Activated CD8-positive, alpha-beta memory T cell treated with anti-CD3 and anti-CD28 coated beads for 4 hours (primary cell): ENCODE results near the gene NR3C1.

Experiments used
- DNase-seq, 2 donors: peaks; one replicate each; pipeline ENCODE4 v3.0.0-alpha.2; 2020; ENCODE audit warnings: low read depth in 2 of 2

NR3C1 gene

GRCh38 chr5:143311428-143311827 is 92.1 kb downstream of the NR3C1 start:
- no peak for DNase-seq

GRCh38 chr5:143309661-143310431 is 93.6 kb downstream of the NR3C1 start:
- no peak for DNase-seq

- DNase-seq, result no peak
Observed at GRCh38 chr5:143308731-143309130, 94.8 kb downstream of the NR3C1 start.

GRCh38 chr5:143306040-143306439 is 97.4 kb downstream of the NR3C1 start:
- no peak for DNase-seq

GRCh38 chr5:143304836-143305475 is 98.5 kb downstream of the NR3C1 start:
- no peak for DNase-seq

GRCh38 chr5:143302341-143303045 is 101.0 kb downstream of the NR3C1 start:
- no peak for DNase-seq

GRCh38 chr5:143297756-143298155 is 105.7 kb downstream of the NR3C1 start:
- no peak for DNase-seq

GRCh38 chr5:143290125-143290524 is 113.4 kb downstream of the NR3C1 start:
- DNase-seq, result no peak

GRCh38 chr5:143284521-143284920 is 119.0 kb downstream of the NR3C1 start:
- DNase-seq, result no peak

- no peak for DNase-seq
Observed at GRCh38 chr5:143284002-143284401, 119.5 kb downstream of the NR3C1 start.

GRCh38 chr5:143281226-143281625 is 122.3 kb downstream of the NR3C1 start:
- no peak for DNase-seq

- DNase-seq, result no peak
Observed at GRCh38 chr5:143279698-143280097, 123.8 kb downstream of the NR3C1 start.

GRCh38 chr5:143277536-143277935 is 126.0 kb downstream of the NR3C1 start:
- no peak for DNase-seq

- DNase-seq, result no peak
Observed at GRCh38 chr5:143275512-143276363, 127.7 kb downstream of the NR3C1 start.

- no peak for DNase-seq
Observed at GRCh38 chr5:143274952-143275351, 128.5 kb downstream of the NR3C1 start.

- DNase-seq, result no peak
Observed at GRCh38 chr5:143271431-143271830, 132.1 kb downstream of the NR3C1 start.

- DNase-seq, result no peak
Observed at GRCh38 chr5:143268388-143268787, 135.1 kb downstream of the NR3C1 start.

GRCh38 chr5:143267186-143267585 is 136.3 kb downstream of the NR3C1 start:
- DNase-seq, result no peak

GRCh38 chr5:143265995-143266394 is 137.5 kb downstream of the NR3C1 start:
- DNase-seq, result no peak

- DNase-seq, result no peak
Observed at GRCh38 chr5:143263272-143263810, 140.1 kb downstream of the NR3C1 start.

- DNase-seq, result no peak
Observed at GRCh38 chr5:143262393-143263174, 140.9 kb downstream of the NR3C1 start.
